K562 (cell line): ENCODE measurements around the gene MOSPD3. TPM values are rescaled to one million over a fixed set of nuclear protein-coding genes. Genes with fewer than 3 reads are reported as not detected.
A peak's percentile ranks its signal among the peaks of the same experiment; 100 is the strongest.

Source experiments
- ARID2 ChIP-seq: fragments of 450-650 bp; IDR thresholded peaks from 2 replicates; pipeline ENCODE4 v1.6.1; 2017; ENCODE audit warnings: antibody characterized with exemption, mild to moderate bottlenecking
- ARNT ChIP-seq, 2 experiments: fragments of 450-650 bp; IDR thresholded peaks; 2 replicates each; pipeline ENCODE4 v1.6.1; 2016; ENCODE audit warnings: mild to moderate bottlenecking in 1 of 2
- CREB1 ChIP-seq, 2 experiments: sonication (generic) in 1 of 2; formaldehyde crosslinking in 1 of 2; IDR thresholded peaks; 2 replicates each; pipeline versions ENCODE4 v1.6.1 to v1.8.0; 2012 to 2022; ENCODE audit warnings: inconsistent platforms in 1 of 2, mild to moderate bottlenecking in 1 of 2, missing genetic modification reagents in 1 of 2, moderate library complexity in 1 of 2
- FOS ChIP-seq: IDR thresholded peaks from 3 replicates; pipeline ENCODE4 v1.6.1; 2011; ENCODE audit not compliant: insufficient read length; ENCODE audit errors: extremely low read depth
- FOXJ2 ChIP-seq: fragments of 200-800 bp; sonication (Bioruptor generic); IDR thresholded peaks from 2 replicates; pipeline ENCODE4 v1.6.1; 2016; ENCODE audit warnings: missing genetic modification characterization, missing compliant biosample characterization
- GABPA ChIP-seq: fragments of 200-800 bp; sonication (Bioruptor generic); conservative IDR thresholded peaks from 2 replicates; pipeline ENCODE4 v1.6.1; 2016; ENCODE audit warnings: low read depth, missing genetic modification characterization, missing compliant biosample characterization
- HMGN3 ChIP-seq: IDR thresholded peaks from 2 replicates; pipeline ENCODE4 v1.6.1; 2011; ENCODE audit warnings: borderline replicate concordance, low read depth, mild to moderate bottlenecking, mixed read lengths, low read length; ENCODE audit not compliant: insufficient read length; ENCODE audit errors: extremely low read depth
- HNRNPLL ChIP-seq: fragments of 200-400 bp; formaldehyde crosslinking; IDR thresholded peaks from 2 replicates; pipeline ENCODE4 v1.6.1; 2017; ENCODE audit warnings: low read length, low read depth, mild to moderate bottlenecking; ENCODE audit not compliant: poor library complexity, severe bottlenecking
- NR1H2 ChIP-seq: sonication (generic); formaldehyde crosslinking; IDR thresholded peaks from 2 replicates; pipeline ENCODE4 v1.4.0; 2020; ENCODE audit warnings: mild to moderate bottlenecking, missing genetic modification reagents
- OTX1 ChIP-seq: fragments of 450-650 bp; formaldehyde crosslinking; IDR thresholded peaks from 2 replicates; pipeline ENCODE4 v1.4.0; 2022; ENCODE audit warnings: mild to moderate bottlenecking
- PHF21A ChIP-seq: fragments of 450-650 bp; IDR thresholded peaks from 2 replicates; pipeline ENCODE4 v1.6.1; 2017; ENCODE audit warnings: low read depth, borderline replicate concordance
- POLR2G ChIP-seq: fragments of 200-400 bp; formaldehyde crosslinking; IDR thresholded peaks from 2 replicates; pipeline ENCODE4 v1.6.1; 2017; ENCODE audit warnings: low read depth, mild to moderate bottlenecking, antibody characterized with exemption, low read length, moderate library complexity
- TBP ChIP-seq: optimal IDR thresholded peaks from 2 replicates; pipeline ENCODE3; 2011; ENCODE audit warnings: low read depth, low read length, improper control_type of control experiment
- TRIM28 ChIP-seq: fragments of 450-650 bp; IDR thresholded peaks from 2 replicates; pipeline ENCODE4 v1.6.1; 2017
- ZNF197 ChIP-seq: fragments of 200-800 bp; sonication (Bioruptor generic); IDR thresholded peaks from 2 replicates; pipeline ENCODE4 v1.6.1; 2016; ENCODE audit warnings: low read depth, missing genetic modification characterization, missing compliant biosample characterization
- ZNF354B ChIP-seq: fragments of 250-450 bp; sonication (Bioruptor Pico); IDR thresholded peaks from 2 replicates; pipeline ENCODE4 v1.4.0; 2020
- polyA plus RNA-seq, 8 experiments: library from polyadenylated mRNA; depleted of rRNA in 4 of 8; stranded (reverse) in 5 of 8; unstranded in 3 of 8; fragments of >200 nt; fragmentation: Nextera tagmentation in 2 of 8; fragmentation: Illumina TruSeq in 1 of 8; extraction: Ambion mirVana in 2 of 8; extraction: Trizol in 1 of 8; gene quantifications; 2 replicates each; pipeline versions ENCODE4 v1.2.1 to v1.2.3, GENCODE V29; 2011 to 2014; ENCODE audit warnings: inconsistent platforms in 1 of 8, missing spikeins in 1 of 8
- total RNA-seq, 7 experiments: library from RNA; depleted of rRNA in 6 of 7; stranded (reverse); fragments of >200 nt in 6 of 7; fragmentation: Illumina TruSeq in 2 of 7; extraction: Trizol in 2 of 7; gene quantifications; 2 replicates each; pipeline versions ENCODE4 v1.2.1 to v1.2.3, GENCODE V29; 2011 to 2021; ENCODE audit warnings: low replicate concordance in 1 of 7
- TF ChIP-seq, protein P1 (sequence below): fragments of 450-650 bp; formaldehyde crosslinking; IDR thresholded peaks from 2 replicates; pipeline ENCODE4 v1.4.0; 2022; ENCODE audit warnings: missing genetic modification characterization
- TF ChIP-seq, protein P2 (sequence below): fragments of 450-650 bp; formaldehyde crosslinking; conservative IDR thresholded peaks from 2 replicates; pipeline ENCODE4 v1.4.0; 2022; ENCODE audit warnings: mild to moderate bottlenecking, missing genetic modification characterization
- TF ChIP-seq, protein P3 (sequence below), 2 experiments: fragments of 150-350 bp in 1 of 2; IDR thresholded peaks; 2 replicates each; pipeline ENCODE4 v1.6.1; 2012 to 2016; ENCODE audit warnings: low read depth in 2 of 2, low read length in 2 of 2, mild to moderate bottlenecking in 1 of 2, moderate library complexity in 1 of 2
- TF ChIP-seq, protein P4 (sequence below): sonication (generic); formaldehyde crosslinking; IDR thresholded peaks from 2 replicates; pipeline ENCODE4 v1.8.1; 2023; ENCODE audit warnings: mild to moderate bottlenecking, missing genetic modification reagents, moderate library complexity

MOSPD3 gene
- total and polyA plus RNA-seq, 9 of the 15 experiments (the other 6 are each of a cell fraction or from before 2014, with no cell fraction given) = 1.4 to 32.1 (median 7.3) TPM

DNA sequence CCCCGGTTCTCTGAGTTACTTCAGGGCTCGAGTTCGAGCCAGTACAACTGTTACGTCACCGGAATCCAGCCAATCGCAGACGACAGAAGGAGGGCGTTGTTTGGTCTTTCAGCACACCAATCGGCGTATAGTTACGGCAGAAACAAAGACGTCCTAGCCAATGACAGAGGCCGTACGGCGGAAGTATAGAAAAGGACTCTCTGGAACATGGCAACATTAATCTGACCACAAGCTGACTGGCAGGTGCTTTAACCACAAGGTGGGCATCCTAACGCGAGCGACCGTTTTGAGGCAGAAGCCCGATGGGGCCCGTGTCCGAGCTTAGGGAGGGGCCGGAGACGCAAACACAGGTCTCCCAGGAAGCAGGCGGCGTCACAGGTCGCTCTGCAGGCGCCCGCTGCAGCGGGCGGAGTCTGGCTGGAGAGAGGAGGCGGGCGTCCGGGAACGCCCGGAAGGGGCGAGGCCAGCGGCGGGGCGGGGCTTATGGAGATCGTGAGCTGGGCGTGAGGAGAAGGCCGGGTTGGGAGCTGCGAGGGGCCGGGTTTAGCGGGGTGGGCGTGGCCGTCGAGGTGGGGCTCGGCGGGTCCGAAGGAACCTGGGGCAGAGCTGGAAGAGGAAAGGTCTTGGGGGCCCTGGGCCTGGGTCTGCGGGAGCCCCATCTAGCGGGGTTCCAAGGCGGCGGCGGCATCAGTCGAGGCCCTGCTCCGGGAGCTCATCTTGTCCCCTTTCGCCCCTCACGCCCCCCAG is at the start of gene MOSPD3 (continued):
- TF ChIP-seq NR1H2 = no peak
- no peak for TF ChIP-seq PHF21A
- TF ChIP-seq GABPA (tag) = peak; percentile 89
- TF ChIP-seq ARID2 = no peak
- TF ChIP-seq CREB1 (IDR thresholded peaks at IDR 0.05) = peak; percentile 72
- peak; percentile 88 for TF ChIP-seq CREB1 (CRISPR knock-in tag; IDR thresholded peaks at IDR 0.05)
- TF ChIP-seq, protein P1, sequence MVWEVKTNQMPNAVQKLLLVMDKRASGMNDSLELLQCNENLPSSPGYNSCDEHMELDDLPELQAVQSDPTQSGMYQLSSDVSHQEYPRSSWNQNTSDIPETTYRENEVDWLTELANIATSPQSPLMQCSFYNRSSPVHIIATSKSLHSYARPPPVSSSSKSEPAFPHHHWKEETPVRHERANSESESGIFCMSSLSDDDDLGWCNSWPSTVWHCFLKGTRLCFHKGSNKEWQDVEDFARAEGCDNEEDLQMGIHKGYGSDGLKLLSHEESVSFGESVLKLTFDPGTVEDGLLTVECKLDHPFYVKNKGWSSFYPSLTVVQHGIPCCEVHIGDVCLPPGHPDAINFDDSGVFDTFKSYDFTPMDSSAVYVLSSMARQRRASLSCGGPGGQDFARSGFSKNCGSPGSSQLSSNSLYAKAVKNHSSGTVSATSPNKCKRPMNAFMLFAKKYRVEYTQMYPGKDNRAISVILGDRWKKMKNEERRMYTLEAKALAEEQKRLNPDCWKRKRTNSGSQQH (CRISPR knock-in tag) = peak; percentile 55; the same call in 1 of the 2 replicates
- peak; percentile 70 for TF ChIP-seq HMGN3
- peak; percentile 90 for TF ChIP-seq FOS
- TF ChIP-seq, protein P2, sequence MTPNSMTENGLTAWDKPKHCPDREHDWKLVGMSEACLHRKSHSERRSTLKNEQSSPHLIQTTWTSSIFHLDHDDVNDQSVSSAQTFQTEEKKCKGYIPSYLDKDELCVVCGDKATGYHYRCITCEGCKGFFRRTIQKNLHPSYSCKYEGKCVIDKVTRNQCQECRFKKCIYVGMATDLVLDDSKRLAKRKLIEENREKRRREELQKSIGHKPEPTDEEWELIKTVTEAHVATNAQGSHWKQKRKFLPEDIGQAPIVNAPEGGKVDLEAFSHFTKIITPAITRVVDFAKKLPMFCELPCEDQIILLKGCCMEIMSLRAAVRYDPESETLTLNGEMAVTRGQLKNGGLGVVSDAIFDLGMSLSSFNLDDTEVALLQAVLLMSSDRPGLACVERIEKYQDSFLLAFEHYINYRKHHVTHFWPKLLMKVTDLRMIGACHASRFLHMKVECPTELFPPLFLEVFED (CRISPR knock-in tag) = no peak
- peak; percentile 93 for TF ChIP-seq POLR2G
- TF ChIP-seq, protein P3, sequence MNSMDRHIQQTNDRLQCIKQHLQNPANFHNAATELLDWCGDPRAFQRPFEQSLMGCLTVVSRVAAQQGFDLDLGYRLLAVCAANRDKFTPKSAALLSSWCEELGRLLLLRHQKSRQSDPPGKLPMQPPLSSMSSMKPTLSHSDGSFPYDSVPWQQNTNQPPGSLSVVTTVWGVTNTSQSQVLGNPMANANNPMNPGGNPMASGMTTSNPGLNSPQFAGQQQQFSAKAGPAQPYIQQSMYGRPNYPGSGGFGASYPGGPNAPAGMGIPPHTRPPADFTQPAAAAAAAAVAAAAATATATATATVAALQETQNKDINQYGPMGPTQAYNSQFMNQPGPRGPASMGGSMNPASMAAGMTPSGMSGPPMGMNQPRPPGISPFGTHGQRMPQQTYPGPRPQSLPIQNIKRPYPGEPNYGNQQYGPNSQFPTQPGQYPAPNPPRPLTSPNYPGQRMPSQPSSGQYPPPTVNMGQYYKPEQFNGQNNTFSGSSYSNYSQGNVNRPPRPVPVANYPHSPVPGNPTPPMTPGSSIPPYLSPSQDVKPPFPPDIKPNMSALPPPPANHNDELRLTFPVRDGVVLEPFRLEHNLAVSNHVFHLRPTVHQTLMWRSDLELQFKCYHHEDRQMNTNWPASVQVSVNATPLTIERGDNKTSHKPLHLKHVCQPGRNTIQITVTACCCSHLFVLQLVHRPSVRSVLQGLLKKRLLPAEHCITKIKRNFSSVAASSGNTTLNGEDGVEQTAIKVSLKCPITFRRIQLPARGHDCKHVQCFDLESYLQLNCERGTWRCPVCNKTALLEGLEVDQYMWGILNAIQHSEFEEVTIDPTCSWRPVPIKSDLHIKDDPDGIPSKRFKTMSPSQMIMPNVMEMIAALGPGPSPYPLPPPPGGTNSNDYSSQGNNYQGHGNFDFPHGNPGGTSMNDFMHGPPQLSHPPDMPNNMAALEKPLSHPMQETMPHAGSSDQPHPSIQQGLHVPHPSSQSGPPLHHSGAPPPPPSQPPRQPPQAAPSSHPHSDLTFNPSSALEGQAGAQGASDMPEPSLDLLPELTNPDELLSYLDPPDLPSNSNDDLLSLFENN (IDR thresholded peaks at IDR 0.05; ENCODE audit: low read depth in 2 of 2, low read length in 2 of 2) = peak in 1 of 2 experiments; percentile 42; a peak in 1 of 4 replicates
- TF ChIP-seq, protein P4, sequence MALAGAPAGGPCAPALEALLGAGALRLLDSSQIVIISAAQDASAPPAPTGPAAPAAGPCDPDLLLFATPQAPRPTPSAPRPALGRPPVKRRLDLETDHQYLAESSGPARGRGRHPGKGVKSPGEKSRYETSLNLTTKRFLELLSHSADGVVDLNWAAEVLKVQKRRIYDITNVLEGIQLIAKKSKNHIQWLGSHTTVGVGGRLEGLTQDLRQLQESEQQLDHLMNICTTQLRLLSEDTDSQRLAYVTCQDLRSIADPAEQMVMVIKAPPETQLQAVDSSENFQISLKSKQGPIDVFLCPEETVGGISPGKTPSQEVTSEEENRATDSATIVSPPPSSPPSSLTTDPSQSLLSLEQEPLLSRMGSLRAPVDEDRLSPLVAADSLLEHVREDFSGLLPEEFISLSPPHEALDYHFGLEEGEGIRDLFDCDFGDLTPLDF = peak; percentile 78; the same call in 1 of the 2 replicates
- TF ChIP-seq TRIM28 = no peak
- TF ChIP-seq HNRNPLL = peak; percentile 38
- peak; percentile 67; the same call in 1 of the 2 replicates for TF ChIP-seq OTX1 (CRISPR knock-in tag)
- no peak for TF ChIP-seq FOXJ2 (tag)
- peak; percentile 45; the same call in 1 of the 2 replicates for TF ChIP-seq ZNF197
- TF ChIP-seq TBP = peak; percentile 80
- no peak for TF ChIP-seq ZNF354B (CRISPR knock-in tag)
- TF ChIP-seq ARNT (IDR thresholded peaks at IDR 0.05) = 0 out of 4 replicates have a peak, but pooled peaks of 1 of the 2 experiments have one; percentile 62
